HepG2 (cell line): Measurements from ENCODE around the gene GDAP1L1. TPM values are rescaled to one million over a fixed set of nuclear protein-coding genes. Genes with fewer than 3 reads are reported as not detected.
A peak's percentile ranks its signal among the peaks of the same experiment; 100 is the strongest.

ENCODE experiments used
- ARHGAP35 ChIP-seq: sonication (generic); formaldehyde crosslinking; IDR thresholded peaks from 2 replicates; pipeline ENCODE4 v1.9.0; 2022; ENCODE audit warnings: mild to moderate bottlenecking, inconsistent platforms, moderate library complexity, missing genetic modification reagents, borderline replicate concordance
- ATF6 ChIP-seq: sonication (generic); formaldehyde crosslinking; conservative IDR thresholded peaks from 2 replicates; pipeline ENCODE4 v1.4.0; 2020; ENCODE audit warnings: missing genetic modification reagents
- CHCHD3 ChIP-seq: sonication (generic); formaldehyde crosslinking; IDR thresholded peaks from 2 replicates; pipeline ENCODE4 v1.8.0; 2022; ENCODE audit warnings: mild to moderate bottlenecking, missing genetic modification reagents, moderate library complexity
- CREM ChIP-seq, 2 experiments: sonication (generic) in 1 of 2; formaldehyde crosslinking in 1 of 2; IDR thresholded peaks; 2 replicates each; pipeline versions ENCODE4 v1.4.0 to v1.6.1; 2016 to 2020; ENCODE audit warnings: antibody characterized with exemption in 1 of 2, mild to moderate bottlenecking in 1 of 2, missing genetic modification reagents in 1 of 2
- HMGXB3 ChIP-seq: sonication (generic); formaldehyde crosslinking; IDR thresholded peaks from 2 replicates; pipeline ENCODE4 v1.4.0; 2020; ENCODE audit warnings: missing genetic modification reagents, borderline replicate concordance
- ISL2 ChIP-seq: sonication (generic); formaldehyde crosslinking; IDR thresholded peaks from 2 replicates; pipeline ENCODE4 v1.5.0; 2020; ENCODE audit warnings: missing genetic modification reagents
- LRRFIP1 ChIP-seq: sonication (generic); formaldehyde crosslinking; conservative IDR thresholded peaks from 2 replicates; pipeline ENCODE4 v1.4.0; 2020; ENCODE audit warnings: missing genetic modification reagents
- MIXL1 ChIP-seq: IDR thresholded peaks from 2 replicates; pipeline ENCODE4 v1.6.1; 2016
- MNT ChIP-seq: fragments of 450-650 bp; IDR thresholded peaks from 2 replicates; pipeline ENCODE4 v1.6.1; 2016
- NR3C1 ChIP-seq: sonication (generic); formaldehyde crosslinking; IDR thresholded peaks from 2 replicates; pipeline ENCODE4 v1.4.0; 2020; ENCODE audit warnings: missing genetic modification reagents
- RXRA ChIP-seq: sonication (generic); formaldehyde crosslinking; IDR thresholded peaks from 2 replicates; pipeline ENCODE4 v1.5.1; 2020; ENCODE audit warnings: missing genetic modification reagents
- SAP130 ChIP-seq: IDR thresholded peaks from 2 replicates; pipeline ENCODE4 v1.6.1; 2016; ENCODE audit warnings: low read depth
- TGIF2 ChIP-seq: IDR thresholded peaks from 2 replicates; pipeline ENCODE4 v1.6.1; 2016; ENCODE audit warnings: control low read depth, missing compliant biosample characterization
- ZMYM4 ChIP-seq: sonication (generic); formaldehyde crosslinking; IDR thresholded peaks from 2 replicates; pipeline ENCODE4 v1.8.1; 2023; ENCODE audit warnings: mild to moderate bottlenecking, missing genetic modification reagents
- ZNF263 ChIP-seq: sonication (generic); formaldehyde crosslinking; IDR thresholded peaks from 2 replicates; pipeline ENCODE4 v1.4.0; 2020; ENCODE audit warnings: missing genetic modification reagents
- ZNF280B ChIP-seq: sonication (generic); formaldehyde crosslinking; IDR thresholded peaks from 2 replicates; pipeline ENCODE4 v1.5.0; 2020; ENCODE audit warnings: missing genetic modification reagents, mild to moderate bottlenecking, borderline replicate concordance
- ZSCAN22 ChIP-seq: sonication (generic); formaldehyde crosslinking; IDR thresholded peaks from 2 replicates; pipeline ENCODE4 v1.4.0; 2020; ENCODE audit warnings: mild to moderate bottlenecking, missing genetic modification reagents
- polyA plus RNA-seq, 8 experiments: library from polyadenylated mRNA; depleted of rRNA in 3 of 8; stranded (reverse) in 7 of 8; unstranded in 1 of 8; fragments of >200 nt; fragmentation: Illumina TruSeq in 4 of 8; extraction: Trizol in 4 of 8; gene quantifications; 2 replicates each; pipeline versions ENCODE4 v1.2.1 to v1.2.3, GENCODE V29; 2011 to 2016; ENCODE audit warnings: low read depth in 4 of 8, missing spikeins in 1 of 8, mixed read lengths in 1 of 8; ENCODE audit not compliant: insufficient read depth in 1 of 8
- total RNA-seq, 5 experiments: library from RNA; depleted of rRNA; stranded (reverse); fragments of >200 nt; fragmentation: Illumina TruSeq; extraction: Trizol; gene quantifications; 2 replicates each; pipeline ENCODE4 v1.2.3, GENCODE V29; 2016; ENCODE audit warnings: low read depth in 1 of 5

Gene GDAP1L1
- total and polyA plus RNA-seq, 2 of the 13 experiments (the other 11 are each of a cell fraction or from before 2014, with no cell fraction given), result 0.04 TPM; not detected in 1

GRCh38 chr20:44217342-44218092 is 29.6 kb upstream of the GDAP1L1 start (continued):
- no peak for TF ChIP-seq CREM (IDR thresholded peaks at IDR 0.05)
- TF ChIP-seq CREM (CRISPR knock-in tag; IDR thresholded peaks at IDR 0.05), result no peak
- peak; percentile 55; the same call in 1 of the 2 replicates for TF ChIP-seq TGIF2 (CRISPR knock-in tag)
- no peak for TF ChIP-seq HMGXB3 (CRISPR knock-in tag)
- no peak for TF ChIP-seq ZNF280B (CRISPR knock-in tag)
- TF ChIP-seq MIXL1, result peak; percentile 71; the same call in 1 of the 2 replicates
- TF ChIP-seq ISL2, result no peak
- 0 out of 2 replicates have a peak, but pooled peaks have one; percentile 36 for TF ChIP-seq ZNF263 (CRISPR knock-in tag)
- TF ChIP-seq LRRFIP1 (CRISPR knock-in tag), result 0 out of 2 replicates have a peak, but pooled peaks have one; percentile 78
- TF ChIP-seq ARHGAP35 (CRISPR knock-in tag), result no peak
- TF ChIP-seq RXRA (CRISPR knock-in tag), result 0 out of 2 replicates have a peak, but pooled peaks have one; percentile 23
- TF ChIP-seq ZMYM4, result 0 out of 2 replicates have a peak, but pooled peaks have one; percentile 36
- TF ChIP-seq CHCHD3 (CRISPR knock-in tag), result no peak
- no peak for TF ChIP-seq MNT
- no peak for TF ChIP-seq NR3C1 (CRISPR knock-in tag)
- TF ChIP-seq ZSCAN22 (CRISPR knock-in tag), result no peak
- TF ChIP-seq ATF6 (CRISPR knock-in tag), result peak; percentile 90; the same call in 1 of the 2 replicates
- TF ChIP-seq SAP130, result peak; percentile 38; the same call in 1 of the 2 replicates
